HG02943 (cell line): ENCODE measurements around the gene PBXIP1.

Experiments used
- ATAC-seq: cut with Tn5 transposase; IDR thresholded peaks from one replicate; pipeline ENCODE4 v1.9.1; 2021; ENCODE audit warnings: mild to moderate bottlenecking, low read depth, moderate library complexity; ENCODE audit not compliant: unreplicated experiment

Gene PBXIP1, protein sequence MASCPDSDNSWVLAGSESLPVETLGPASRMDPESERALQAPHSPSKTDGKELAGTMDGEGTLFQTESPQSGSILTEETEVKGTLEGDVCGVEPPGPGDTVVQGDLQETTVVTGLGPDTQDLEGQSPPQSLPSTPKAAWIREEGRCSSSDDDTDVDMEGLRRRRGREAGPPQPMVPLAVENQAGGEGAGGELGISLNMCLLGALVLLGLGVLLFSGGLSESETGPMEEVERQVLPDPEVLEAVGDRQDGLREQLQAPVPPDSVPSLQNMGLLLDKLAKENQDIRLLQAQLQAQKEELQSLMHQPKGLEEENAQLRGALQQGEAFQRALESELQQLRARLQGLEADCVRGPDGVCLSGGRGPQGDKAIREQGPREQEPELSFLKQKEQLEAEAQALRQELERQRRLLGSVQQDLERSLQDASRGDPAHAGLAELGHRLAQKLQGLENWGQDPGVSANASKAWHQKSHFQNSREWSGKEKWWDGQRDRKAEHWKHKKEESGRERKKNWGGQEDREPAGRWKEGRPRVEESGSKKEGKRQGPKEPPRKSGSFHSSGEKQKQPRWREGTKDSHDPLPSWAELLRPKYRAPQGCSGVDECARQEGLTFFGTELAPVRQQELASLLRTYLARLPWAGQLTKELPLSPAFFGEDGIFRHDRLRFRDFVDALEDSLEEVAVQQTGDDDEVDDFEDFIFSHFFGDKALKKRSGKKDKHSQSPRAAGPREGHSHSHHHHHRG

DNA sequence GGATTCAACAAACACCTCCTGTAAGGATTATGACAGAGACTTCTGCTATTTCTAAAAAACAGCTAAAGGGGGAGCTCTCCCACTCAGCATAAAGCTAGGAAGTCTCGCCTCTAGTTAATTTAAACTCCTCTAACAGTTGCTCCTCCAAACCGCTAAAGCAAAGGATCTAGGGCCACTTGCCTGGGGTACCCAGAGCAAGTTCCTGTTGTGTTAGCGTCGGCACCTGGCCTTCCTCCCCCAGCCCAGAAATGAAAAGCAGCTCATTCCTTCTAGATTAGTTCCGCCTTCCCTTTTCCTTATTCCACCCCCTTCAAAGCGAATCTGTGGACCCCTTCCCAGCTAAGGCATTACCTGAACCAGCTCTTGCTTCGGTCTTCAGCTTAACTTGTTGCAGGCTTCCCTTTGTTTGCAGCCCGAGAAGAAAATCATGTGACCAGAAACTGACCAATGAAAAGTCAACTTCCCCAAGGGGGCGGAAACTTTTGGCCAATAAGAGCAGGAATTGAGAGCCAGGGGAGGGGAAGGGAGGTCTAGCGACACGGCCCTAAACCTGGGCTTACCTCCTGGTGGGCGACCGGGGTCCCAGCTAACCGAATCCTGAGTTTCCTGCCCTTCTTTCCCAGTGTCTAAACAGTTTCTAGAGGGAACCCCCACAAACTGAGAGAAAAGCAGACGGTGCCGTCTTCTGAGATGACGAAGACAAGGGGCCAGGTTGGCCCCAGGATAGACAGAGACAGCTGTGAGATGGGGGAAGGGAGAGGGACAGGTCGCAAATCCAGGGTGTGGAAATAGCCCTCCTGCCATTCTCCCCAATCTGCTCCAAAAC lies at the start of gene PBXIP1:
TSS of gene PBXIP1 (minus strand) at position 382 of the 826 bp plus-strand sequence. CDS start 2,378 bp downstream, outside the sequence.
- ATAC-seq = no peak

GRCh38 chr1:155005076-155006011 lies 49.4 kb upstream of the PBXIP1 start:
- no peak for ATAC-seq

GRCh38 chr1:155004352-155005075 lies 48.6 kb upstream of the PBXIP1 start:
- ATAC-seq = no peak

GRCh38 chr1:155003766-155004351 lies 48.0 kb upstream of the PBXIP1 start:
- ATAC-seq = no peak

DNA sequence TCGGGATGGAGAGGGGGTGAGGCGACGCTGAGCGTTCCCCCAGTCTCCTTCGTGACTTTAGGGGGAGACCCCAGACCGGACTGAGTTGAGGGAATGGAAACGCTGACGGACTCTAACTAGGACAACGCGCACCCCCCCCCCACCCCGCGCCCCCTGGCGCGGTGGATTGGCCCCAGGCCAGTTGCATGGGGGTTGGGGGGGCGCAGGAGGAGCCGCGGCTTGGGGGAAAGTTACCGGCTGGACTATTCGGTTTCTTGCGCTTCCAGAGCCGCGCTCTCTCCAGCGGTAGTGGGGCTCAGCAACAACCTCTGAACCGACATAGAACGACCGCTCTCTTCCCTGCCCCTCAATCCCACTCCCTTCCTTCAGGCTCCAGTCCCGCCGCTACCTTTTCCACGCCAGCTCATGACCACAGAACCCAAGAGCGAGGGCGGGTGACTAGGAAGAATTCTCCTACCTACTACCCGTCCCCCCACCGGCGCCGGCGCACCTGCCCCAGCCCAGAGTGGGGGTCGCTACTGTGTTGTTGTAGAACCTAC lies 47.4 kb upstream of the PBXIP1 start:
- ATAC-seq = no peak

- ATAC-seq = peak; percentile 1
Observed at GRCh38 chr1:155002464-155003226, 46.7 kb upstream of the PBXIP1 start, which contains the start of gene ZBTB7B. ZBTB7B (plus strand) TSS chr1:155002802; CDS start chr1:155014661, 11,859 bp downstream.

- peak; percentile 39 for ATAC-seq
Observed at GRCh38 chr1:155001675-155002463, 46.0 kb upstream of the PBXIP1 start.

DNA sequence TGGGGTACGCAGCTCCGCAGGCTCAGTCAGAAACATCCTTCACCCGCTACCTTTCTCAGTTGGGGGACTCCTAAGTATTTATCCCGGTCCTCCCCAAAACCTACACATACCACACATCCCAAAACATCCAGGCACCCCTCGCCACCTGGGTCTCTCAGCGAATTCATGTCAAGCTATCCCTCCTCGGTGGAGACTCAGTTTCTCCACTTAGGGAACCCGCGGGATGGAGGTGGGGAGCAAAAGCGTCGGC lies 45.5 kb upstream of the PBXIP1 start:
- no peak for ATAC-seq

GRCh38 chr1:155000726-155001424 lies 45.0 kb upstream of the PBXIP1 start:
- peak; percentile 35 for ATAC-seq

DNA sequence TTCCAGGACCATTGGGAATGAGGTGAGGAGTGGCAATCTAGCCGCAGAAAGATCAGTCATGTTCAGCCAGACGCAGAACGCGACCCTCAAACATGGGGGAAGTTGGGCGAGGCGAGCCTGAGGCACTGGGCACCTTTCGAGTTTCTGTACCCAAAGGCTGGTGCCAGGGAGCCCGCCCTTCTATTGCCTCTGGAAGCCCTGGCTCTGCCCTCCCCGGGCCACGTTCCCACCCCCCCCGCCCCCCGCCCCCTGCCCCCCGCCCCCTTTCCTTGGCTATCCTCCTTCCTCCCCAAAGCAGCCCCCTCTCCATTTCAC lies 44.5 kb upstream of the PBXIP1 start:
- no peak for ATAC-seq

DNA sequence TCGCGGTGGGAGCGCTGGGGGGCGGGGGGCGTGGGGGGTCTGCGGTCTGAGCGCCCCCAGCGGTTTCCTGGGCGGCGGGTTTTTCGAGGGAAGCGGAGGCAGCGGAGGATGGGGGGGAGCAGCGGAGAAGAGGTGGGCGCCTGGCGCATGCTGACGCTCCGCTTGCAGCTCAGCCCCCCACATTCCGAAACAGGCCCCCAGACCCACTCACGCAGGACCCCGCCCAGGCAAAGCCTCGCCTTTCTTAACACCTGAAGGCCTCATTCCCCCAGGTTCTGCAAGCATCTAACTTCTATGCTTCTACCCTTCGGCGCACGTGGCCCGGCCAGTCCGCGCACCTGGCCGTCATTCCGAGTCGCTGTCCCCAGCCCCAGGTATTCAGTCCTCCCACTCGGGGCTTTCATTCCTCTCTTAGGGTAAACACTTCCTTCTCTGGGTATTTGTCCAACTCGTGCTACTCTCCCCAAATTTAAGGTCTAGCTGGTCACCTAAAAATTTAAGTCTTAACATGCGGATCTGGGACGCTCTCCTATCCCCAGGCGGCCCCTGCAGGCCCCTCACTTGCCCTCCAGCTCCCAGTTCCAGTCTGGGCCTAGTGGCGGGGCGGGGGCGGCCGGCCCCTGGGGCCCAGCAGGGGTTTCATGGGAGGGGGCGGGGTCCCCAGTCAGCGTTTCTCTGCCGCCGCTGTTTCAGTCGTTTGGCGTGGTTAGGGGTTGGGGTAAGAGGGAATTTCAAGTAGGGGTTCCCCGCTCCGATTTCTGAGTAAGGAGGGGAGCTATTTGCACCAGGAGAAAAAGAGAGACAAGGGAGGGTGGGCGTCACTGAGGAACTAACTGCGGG lies 43.9 kb upstream of the PBXIP1 start:
- ATAC-seq = no peak

- ATAC-seq = no peak
Observed at GRCh38 chr1:154998818-154999570, 43.1 kb upstream of the PBXIP1 start.

GRCh38 chr1:154998201-154998780 lies 42.4 kb upstream of the PBXIP1 start:
- ATAC-seq = no peak

- ATAC-seq = no peak
Observed at GRCh38 chr1:154996966-154997701, 41.2 kb upstream of the PBXIP1 start.
